HepG2 (cell line): Measurements from ENCODE around the gene YEATS2. TPM values are rescaled to one million over a fixed set of nuclear protein-coding genes. Genes with fewer than 3 reads are reported as not detected.

ENCODE experiments used
- ATAC-seq: fragments of 200-7000 bp; cut with Tn5 transposase; 3 replicates; pipeline ENCODE4 v1.9.1; 2020; ENCODE audit warnings: mild to moderate bottlenecking, moderate library complexity
- BruUV-seq: library from RNA; stranded (reverse); fragments of 400-500 nt; replicated peaks from 2 replicates; lab custom pipeline; 2021; lab: Mats Ljungman, UMichigan
- CTCF ChIA-PET: fragments of 300-600 bp; formaldehyde crosslinking; extraction: SDS; loops from one replicate; lab custom pipeline; 2021; ENCODE audit warnings: low total read pairs, inconsistent platforms, low intra/inter-chr PET ratio; lab: Yijun Ruan, JAX
- POLR2A ChIA-PET: fragments of 350-600 bp; sonication (Branson Sonifier 250); formaldehyde crosslinking; loops from one replicate; lab custom pipeline; 2020; ENCODE audit warnings: antibody characterized with exemption, inconsistent platforms; lab: Yijun Ruan, JAX
- DNase-seq: peaks from one replicate; pipeline ENCODE4 v3.0.0-alpha.2; 2015; ENCODE audit warnings: low spot score
- FAIRE-seq: peaks from 3 replicates; lab custom pipeline; 2011; peaks lifted over from hg19 to GRCh38; lab: Jason Lieb, UNC
- H2AFZ ChIP-seq: one replicate; pipeline ENCODE4 v1.6.1; 2011; ENCODE audit warnings: low read length, inconsistent platforms
- H3K27ac ChIP-seq: fragments of 300-600 bp; 3 replicates; pipeline ENCODE4 v1.8.0; 2011; ENCODE audit warnings: mixed run types, mild to moderate bottlenecking, mixed read lengths, low read length, inconsistent platforms; ENCODE audit not compliant: insufficient read depth; ENCODE audit errors: extremely low read length
- H3K27me3 ChIP-seq, 2 experiments: fragments of 200-600 bp in 1 of 2; 2 replicates in 1 of 2; 3 replicates in 1 of 2; pipeline versions ENCODE4 v1.6.0 to v1.8.0; 2011; ENCODE audit warnings: low read length in 2 of 2, mild to moderate bottlenecking in 2 of 2, moderate library complexity in 2 of 2, inconsistent platforms in 1 of 2; ENCODE audit not compliant: insufficient read depth in 2 of 2, control insufficient read depth in 1 of 2
- H3K36me3 ChIP-seq, 2 experiments: fragments of 200-600 bp in 1 of 2; replicated peaks in 1 of 2; 2 replicates in 1 of 2; 3 replicates in 1 of 2; pipeline versions ENCODE4 v1.5.1 to v1.8.0; 2011; ENCODE audit warnings: low read length in 2 of 2, inconsistent platforms in 1 of 2; ENCODE audit not compliant: insufficient read depth in 2 of 2, control insufficient read depth in 1 of 2
- H3K4me1 ChIP-seq: 2 replicates; pipeline ENCODE4 v1.5.1; 2012; ENCODE audit warnings: low read length, inconsistent platforms; ENCODE audit not compliant: insufficient read depth
- H3K4me2 ChIP-seq: 2 replicates; pipeline ENCODE4 v1.6.0; 2011; ENCODE audit warnings: low read depth, low read length, inconsistent platforms
- H3K4me3 ChIP-seq, 3 experiments: fragments of 200-600 bp in 1 of 3; sonication (generic), shearing (Covaris generic) in 1 of 3; replicated peaks in 1 of 3; 2 replicates each; pipeline ENCODE4 v1.5.1; 2011 to 2016; ENCODE audit warnings: low read length in 3 of 3, inconsistent platforms in 2 of 3, low read depth in 2 of 3, mild to moderate bottlenecking in 2 of 3, control low read depth in 1 of 3, mixed read lengths in 1 of 3; ENCODE audit not compliant: insufficient read depth in 1 of 3
- H3K79me2 ChIP-seq: one replicate; pipeline ENCODE4 v1.6.1; 2011; ENCODE audit warnings: low read length, inconsistent platforms; ENCODE audit not compliant: insufficient read depth
- H3K9ac ChIP-seq: 2 replicates; pipeline ENCODE4 v1.6.0; 2011; ENCODE audit warnings: mild to moderate bottlenecking, low read depth, low read length, inconsistent platforms; ENCODE audit not compliant: insufficient read depth
- H3K9me3 ChIP-seq: 2 replicates; pipeline ENCODE4 v1.5.1; 2012; ENCODE audit warnings: mild to moderate bottlenecking, low read length
- H4K20me1 ChIP-seq: 2 replicates; pipeline ENCODE4 v1.6.0; 2011; ENCODE audit warnings: inconsistent platforms, mild to moderate bottlenecking, low read length, moderate library complexity; ENCODE audit not compliant: insufficient read depth
- KMT2A ChIP-seq: sonication (generic); formaldehyde crosslinking; IDR thresholded peaks from 2 replicates; pipeline ENCODE4 v1.4.0; 2020; ENCODE audit warnings: missing genetic modification reagents
- ZFYVE20 ChIP-seq: sonication (generic); formaldehyde crosslinking; IDR thresholded peaks from 2 replicates; pipeline ENCODE4 v1.8.0; 2023; ENCODE audit warnings: low read depth, mild to moderate bottlenecking, moderate library complexity, missing genetic modification reagents, borderline replicate concordance
- ZKSCAN1 ChIP-seq: fragments of 150-350 bp; IDR thresholded peaks from 2 replicates; pipeline ENCODE4 v1.6.1; 2014; ENCODE audit warnings: low read length
- ZNF546 ChIP-seq: sonication (generic); formaldehyde crosslinking; conservative IDR thresholded peaks from 2 replicates; pipeline ENCODE4 v1.8.1; 2023; ENCODE audit warnings: mild to moderate bottlenecking, missing genetic modification reagents
- ZNF629 ChIP-seq: sonication (generic); formaldehyde crosslinking; conservative IDR thresholded peaks from 2 replicates; pipeline ENCODE4 v1.5.0; 2020; ENCODE audit warnings: missing genetic modification reagents
- ZNF703 ChIP-seq: sonication (generic); formaldehyde crosslinking; IDR thresholded peaks from 2 replicates; pipeline ENCODE4 v1.5.1; 2020; ENCODE audit warnings: missing genetic modification reagents, mild to moderate bottlenecking, moderate library complexity, borderline replicate concordance
- WGBS: methylation state at CpG from one replicate; pipeline ENCODE4 v1.1.6; 2017; ENCODE audit warnings: low lambda C conversion rate; 5-methylcytosine and 5-hydroxymethylcytosine counted together
- in situ Hi-C: cut with HindIII; loops from 2 replicates; pipeline ENCODE4 v1.10.0; 2017; ENCODE audit warnings: low pct_unique_long_range_greater_than_20kb; ENCODE audit not compliant: extremely low pct_ligation_motif_present
- intact Hi-C: fragments of 100-400 bp; cut with micrococcal nuclease; formaldehyde crosslinking; loops from one replicate; pipeline ENCODE4 v1.10.0; 2022; ENCODE audit not compliant: unreplicated experiment
- polyA plus RNA-seq, 8 experiments: library from polyadenylated mRNA; depleted of rRNA in 3 of 8; stranded (reverse) in 7 of 8; unstranded in 1 of 8; fragments of >200 nt; fragmentation: Illumina TruSeq in 4 of 8; extraction: Trizol in 4 of 8; gene quantifications; 2 replicates each; pipeline versions ENCODE4 v1.2.1 to v1.2.3, GENCODE V29; 2011 to 2016; ENCODE audit warnings: low read depth in 4 of 8, missing spikeins in 1 of 8, mixed read lengths in 1 of 8; ENCODE audit not compliant: insufficient read depth in 1 of 8
- total RNA-seq, 5 experiments: library from RNA; depleted of rRNA; stranded (reverse); fragments of >200 nt; fragmentation: Illumina TruSeq; extraction: Trizol; gene quantifications; 2 replicates each; pipeline ENCODE4 v1.2.3, GENCODE V29; 2016; ENCODE audit warnings: low read depth in 1 of 5

The YEATS2 gene
- total and polyA plus RNA-seq, 2 of the 13 experiments (the other 11 are each of a cell fraction or from before 2014, with no cell fraction given) = 18.6 to 33.7 TPM

DNA sequence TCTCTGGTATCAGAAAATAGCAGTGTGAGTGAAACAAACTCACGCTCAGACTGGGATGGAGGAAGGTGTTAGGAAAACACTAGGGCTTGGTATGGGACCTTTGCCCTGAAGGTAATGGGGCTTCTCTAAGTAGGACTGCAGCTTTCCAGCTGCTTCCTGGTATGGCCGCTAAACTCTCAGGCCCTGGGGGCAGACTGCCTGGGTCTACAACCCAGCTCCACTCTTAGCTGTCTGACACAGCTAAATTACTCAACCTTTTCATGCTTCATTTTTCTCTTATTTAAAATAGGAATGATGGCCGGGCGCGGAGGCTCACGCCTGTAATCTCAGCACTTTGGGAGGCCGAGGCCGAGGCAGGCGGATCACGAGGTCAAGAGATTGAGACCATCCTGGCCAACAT is 5.2 kb upstream of the YEATS2 start:
- CTCF ChIA-PET = no interaction called here
- H4K20me1 ChIP-seq = no peaks in the 10 kb centered on the region
- no peak overlapping the region for H2AFZ ChIP-seq
- H3K9ac ChIP-seq = no peak overlapping the region
- no peak for TF ChIP-seq ZNF703
- peak; percentile 50 for TF ChIP-seq ZNF629 (CRISPR knock-in tag)
- no peak overlapping the region for H3K4me2 ChIP-seq
- no peaks in the 10 kb centered on the region for H3K79me2 ChIP-seq
- intact Hi-C loops = no loop called here
- no peaks in the 10 kb centered on the region for H3K36me3 ChIP-seq
- no peak overlapping the region for H3K27ac ChIP-seq
- no peak overlapping the region for H3K4me3 ChIP-seq
- in situ Hi-C loops = no loop called here
- peak; percentile 38; the same call in 1 of the 3 replicates for ATAC-seq
- no peak for FAIRE-seq
- 73% methylated on average over 10 of the region's 10 CpGs for WGBS
- H3K9me3 ChIP-seq = no peaks in the 10 kb centered on the region
- no peak for DNase-seq
- H3K4me1 ChIP-seq = peaks cover 34% of the 10 kb centered on the region
- no TSS peak for BruUV-seq
- no peaks in the 10 kb centered on the region for H3K27me3 ChIP-seq
- POLR2A ChIA-PET = no interaction called here

DNA sequence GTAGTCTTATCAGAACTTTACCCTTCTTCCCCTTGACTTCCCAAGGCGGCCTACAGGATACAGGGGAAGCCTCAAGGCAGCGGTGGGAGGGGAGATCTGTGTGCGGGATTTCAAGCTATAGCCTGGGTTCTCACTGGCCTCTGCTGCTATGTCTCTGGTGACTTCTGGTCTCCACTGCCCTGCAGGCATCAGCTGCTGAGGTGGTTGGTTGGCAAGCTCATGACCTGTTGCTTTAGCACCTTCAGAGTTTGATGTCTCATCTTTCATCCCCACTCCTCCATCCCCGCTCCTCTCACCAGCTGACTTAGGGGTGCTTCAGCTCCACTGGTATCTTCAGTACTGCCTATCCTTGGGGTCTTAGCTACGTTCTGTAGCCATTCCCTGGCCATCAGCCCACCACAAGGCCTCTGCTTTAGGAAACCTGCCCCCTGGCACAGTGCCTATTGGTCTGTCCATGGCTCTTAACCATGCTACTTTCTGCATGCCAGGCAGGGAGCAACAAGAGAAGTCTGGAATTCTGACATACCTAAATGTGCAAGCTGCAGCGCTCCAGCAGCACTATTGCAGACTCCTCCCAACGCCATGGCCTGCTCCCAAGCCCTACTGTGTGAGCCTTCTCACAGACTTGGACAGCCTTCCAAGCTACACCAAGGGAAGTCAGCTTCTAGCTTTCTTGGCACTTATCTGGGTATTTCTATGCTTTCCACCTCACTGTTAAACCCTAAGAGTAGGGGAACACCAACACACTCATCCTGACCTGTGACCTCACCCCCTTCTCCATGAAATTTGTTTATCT is 1.8 kb upstream of the YEATS2 start:
- H3K27me3 ChIP-seq = no peaks in the 10 kb centered on the region; a peak in 1 of 5 replicates
- no peak for DNase-seq
- no peaks in the 10 kb centered on the region; a peak in 1 of 5 replicates for H3K36me3 ChIP-seq
- H2AFZ ChIP-seq = peak overlapping the region; percentile 33
- peaks cover 30% of the 10 kb centered on the region for H3K79me2 ChIP-seq
- no peak for FAIRE-seq
- H3K4me1 ChIP-seq = peaks cover 53% of the 10 kb centered on the region
- H3K9ac ChIP-seq = no peak overlapping the region
- H3K4me3 ChIP-seq = no peak overlapping the region; a peak in 1 of 6 replicates
- POLR2A ChIA-PET = no interaction called here
- H3K4me2 ChIP-seq = 0 out of 2 replicates have a peak overlapping the region, but pooled peaks have one; percentile 4
- ATAC-seq = peak; percentile 4; the same call in 1 of the 3 replicates
- WGBS = 56% methylated on average over 6 of the region's 7 CpGs
- no peak for TF ChIP-seq KMT2A (CRISPR knock-in tag)
- TF ChIP-seq ZKSCAN1 = peak; percentile 84
- no peak for TF ChIP-seq ZFYVE20 (CRISPR knock-in tag)
- no peak for TF ChIP-seq ZNF546 (CRISPR knock-in tag)
- TF ChIP-seq, all 625 proteins: peak for 1
- BruUV-seq = no TSS peak
- Histone ChIP-seq H3K9me3 (no peaks in the 10 kb centered on the region), H3K27ac (no peak overlapping the region), H4K20me1 (peaks cover 11% of the 10 kb centered on the region)
- CTCF ChIA-PET = no interaction called here
- intact Hi-C loops = loop anchor here (5.0 kb wide), 1 partner anchor 58 kb away; the partner anchor contains the start of gene KLHL24
- in situ Hi-C loops = no loop called here
